ENCODE results near the gene PDE4A. TPM values are rescaled to one million over a fixed set of nuclear protein-coding genes. Genes with fewer than 3 reads are reported as not detected.

The PDE4A gene
- total and polyA plus RNA-seq, 10 of the 15 experiments (the other 5 are each of a cell fraction or from before 2014, with no cell fraction given): 0.24 to 13.3 (median 4.9) TPM

- TF ChIP-seq ZNF687 (IDR thresholded peaks at IDR 0.05) (peak; percentile 73), BRCA1 (IDR thresholded peaks at IDR 0.05; ENCODE audit: low read depth, low read length) (no peak), EP300 (IDR thresholded peaks at IDR 0.05; ENCODE audit: borderline replicate concordance in 1 of 2, control insufficient read depth in 1 of 2, low read depth in 2 of 2, low read length in 2 of 2) (peak in 1 of 2 experiments; percentile 39; a peak in 1 of 4 replicates), RELA (IDR thresholded peaks at IDR 0.05; ENCODE audit: borderline replicate concordance, partially characterized antibody) (no peak), CUX1 (IDR thresholded peaks at IDR 0.05; ENCODE audit: insufficient replicate concordance, low read depth, low read length) (no peak), SREBF2 (IDR thresholded peaks at IDR 0.05; ENCODE audit: low read length) (no peak), KAT2A (conservative IDR thresholded peaks at IDR 0.05; ENCODE audit: control insufficient read depth, low read depth, low read length) (no peak), IRF3 (IDR thresholded peaks at IDR 0.05) (no peak), CREB1 (IDR thresholded peaks at IDR 0.05; ENCODE audit: low read depth) (peak; percentile 76), HDGF (IDR thresholded peaks at IDR 0.05) (no peak), ETV6 (conservative IDR thresholded peaks at IDR 0.05 in 1 of 2, IDR thresholded peaks at IDR 0.05 in 1 of 2; ENCODE audit: borderline replicate concordance in 1 of 2, low read depth in 1 of 2) (no peak), JUND (IDR thresholded peaks at IDR 0.05; ENCODE audit: low read depth, low read length) (0 out of 2 replicates have a peak, but pooled peaks have one; percentile 16), WRNIP1 (IDR thresholded peaks at IDR 0.05; ENCODE audit: borderline replicate concordance, low read depth, low read length) (no peak), PML (IDR thresholded peaks at IDR 0.05; ENCODE audit: low read length) (peak; percentile 76; the same call in 1 of the 2 replicates), FOXK2 (IDR thresholded peaks at IDR 0.05) (no peak), TCF3 (IDR thresholded peaks at IDR 0.05; ENCODE audit: borderline replicate concordance, insufficient read depth, low read depth, low read length) (peak; percentile 98), STAT3 (IDR thresholded peaks at IDR 0.05; ENCODE audit: low read depth, low read length) (no peak), EED (IDR thresholded peaks at IDR 0.05; ENCODE audit: low read depth) (no peak), CEBPB (IDR thresholded peaks at IDR 0.05; ENCODE audit: borderline replicate concordance in 1 of 2, low read depth in 2 of 2, low read length in 2 of 2) (no peak), TCF12 (IDR thresholded peaks at IDR 0.05; ENCODE audit: low read depth, low read length) (peak; percentile 93), ZZZ3 (IDR thresholded peaks at IDR 0.05; ENCODE audit: control insufficient read depth, insufficient read length, low read depth) (no peak)
Measured at GRCh38 chr19:10502524-10503001, 82.2 kb downstream of the PDE4A start (continued).

Data from GM12878 (cell line).